Vagina (tissue), 2 donors: ENCODE results near the gene ANXA2R. TPM values are rescaled to one million over a fixed set of nuclear protein-coding genes. Genes with fewer than 3 reads are reported as not detected.
A peak's percentile ranks its signal among the peaks of the same experiment; 100 is the strongest.
"Not testable (repeated sequence)": the region's sequence is repeated elsewhere in the genome, so short reads cannot be mapped to it uniquely, and the experiment has no call there.

ENCODE experiments used
- DNase-seq, 2 donors: peaks; one replicate each; pipeline ENCODE4 v3.0.0-alpha.2; 2017; ENCODE audit errors: extremely low spot score in 2 of 2
- H3K27ac ChIP-seq: fragments of 200-600 bp; sonication (generic); one replicate; pipeline ENCODE4 v1.5.1; 2019
- H3K27me3 ChIP-seq: fragments of 200-600 bp; sonication (generic); one replicate; pipeline ENCODE4 v1.5.1; 2019
- H3K36me3 ChIP-seq, 2 donors: fragments of 200-600 bp; sonication (generic); one replicate each; pipeline ENCODE4 v1.5.1; 2017 to 2019
- H3K4me1 ChIP-seq: fragments of 200-600 bp; sonication (generic); one replicate; pipeline ENCODE4 v1.5.1; 2019
- H3K4me3 ChIP-seq, 2 donors: fragments of 200-600 bp; sonication (generic); 1 replicate in 1 of 2; 2 replicates in 1 of 2; pipeline ENCODE4 v1.5.1; 2016 to 2019
- H3K9me3 ChIP-seq: fragments of 200-600 bp; sonication (generic); one replicate; pipeline ENCODE4 v1.5.1; 2019
- POLR2A ChIP-seq, 2 donors: fragments of 450-650 bp; IDR thresholded peaks; one replicate each; pipeline ENCODE4 v1.6.1; 2017; ENCODE audit warnings: antibody characterized with exemption in 2 of 2, mild to moderate bottlenecking in 2 of 2, moderate library complexity in 2 of 2
- POLR2AphosphoS5 ChIP-seq, 2 donors: sonication (generic); formaldehyde crosslinking; IDR thresholded peaks; one replicate each; pipeline ENCODE4 v1.9.0; 2017; ENCODE audit warnings: antibody characterized with exemption in 2 of 2, mild to moderate bottlenecking in 2 of 2, low read depth in 1 of 2; ENCODE audit not compliant: insufficient read depth in 1 of 2
- intact Hi-C: fragments of 100-400 bp; cut with DNase I; formaldehyde crosslinking; loops from one replicate; pipeline ENCODE4 v1.15.1; 2023
- total RNA-seq: library from RNA; depleted of rRNA; stranded (reverse); fragments of >200 nt; gene quantifications from one replicate; pipeline ENCODE4 v1.2.3, GENCODE V29; 2016
- TF ChIP-seq, protein P1 (sequence below), 3 experiments: fragments of 450-650 bp in 2 of 3; fragments of 200-600 bp in 1 of 3; sonication (generic) in 1 of 3; IDR thresholded peaks; one replicate each; pipeline ENCODE4 v1.5.1; 2017 to 2019; ENCODE audit warnings: antibody characterized with exemption in 3 of 3, mild to moderate bottlenecking in 2 of 3, moderate library complexity in 2 of 3

Gene ANXA2R
- total RNA-seq, 1 donor from 2014 or later = 10.6 TPM

DNA sequence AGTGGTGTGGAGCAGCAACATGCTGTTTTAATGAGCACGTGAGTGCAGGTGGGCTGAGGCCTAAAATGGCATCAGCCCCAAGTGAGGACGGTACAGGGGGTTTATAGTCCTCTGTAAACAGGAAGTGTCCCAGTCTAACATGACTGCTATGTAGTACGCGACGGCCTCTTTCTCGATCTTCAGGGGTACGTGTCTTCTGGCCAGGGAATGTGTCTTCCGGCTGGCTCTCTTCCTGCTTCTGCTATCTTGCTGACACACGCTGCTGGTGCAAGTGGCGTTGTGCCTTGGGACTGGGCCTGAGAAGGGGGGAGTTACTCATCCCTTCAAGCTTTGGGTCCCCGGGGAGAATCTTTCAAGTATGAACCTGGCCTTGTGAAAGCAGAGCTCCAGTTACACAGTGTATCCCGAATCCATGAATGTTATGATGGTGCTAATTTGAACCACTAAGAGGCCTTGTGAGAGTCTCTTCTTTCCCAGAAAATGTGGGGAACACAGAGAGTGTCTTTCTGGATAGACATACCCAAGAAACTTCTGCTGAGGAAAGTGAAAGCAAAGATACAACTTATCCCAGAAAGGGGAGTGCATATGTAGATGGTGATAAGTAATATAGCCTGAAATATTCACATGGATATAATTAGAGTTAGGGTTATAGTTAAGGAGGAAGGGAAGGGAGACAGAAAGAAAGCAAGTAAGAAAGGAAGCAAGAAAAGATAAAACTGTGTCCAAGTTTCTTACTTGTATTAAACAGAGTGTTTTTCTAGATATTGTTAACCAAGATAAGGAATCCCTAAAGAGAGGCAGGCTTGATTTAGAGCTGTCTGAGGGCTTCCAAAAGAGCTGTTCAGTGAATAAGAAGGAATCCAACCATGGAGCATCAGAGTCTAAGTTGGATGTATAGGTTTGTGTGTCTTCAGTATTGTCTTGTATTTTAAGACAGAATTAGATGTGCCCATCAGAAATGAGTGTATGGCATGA lies 35.5 kb upstream of the ANXA2R start:
- Histone ChIP-seq H3K36me3 (peaks cover 0 to 11% of the 10 kb centered on the region in 2 donors), H3K27me3 (no peaks in the 10 kb centered on the region), H3K27ac (no peak overlapping the region), H3K4me3 (no peak overlapping the region), H3K4me1 (peaks cover 15% of the 10 kb centered on the region), H3K9me3 (no peaks in the 10 kb centered on the region)
- intact Hi-C loops = no loop called here
- no peak for TF ChIP-seq POLR2A (IDR thresholded peaks at IDR 0.05)
- TF ChIP-seq, protein P1, sequence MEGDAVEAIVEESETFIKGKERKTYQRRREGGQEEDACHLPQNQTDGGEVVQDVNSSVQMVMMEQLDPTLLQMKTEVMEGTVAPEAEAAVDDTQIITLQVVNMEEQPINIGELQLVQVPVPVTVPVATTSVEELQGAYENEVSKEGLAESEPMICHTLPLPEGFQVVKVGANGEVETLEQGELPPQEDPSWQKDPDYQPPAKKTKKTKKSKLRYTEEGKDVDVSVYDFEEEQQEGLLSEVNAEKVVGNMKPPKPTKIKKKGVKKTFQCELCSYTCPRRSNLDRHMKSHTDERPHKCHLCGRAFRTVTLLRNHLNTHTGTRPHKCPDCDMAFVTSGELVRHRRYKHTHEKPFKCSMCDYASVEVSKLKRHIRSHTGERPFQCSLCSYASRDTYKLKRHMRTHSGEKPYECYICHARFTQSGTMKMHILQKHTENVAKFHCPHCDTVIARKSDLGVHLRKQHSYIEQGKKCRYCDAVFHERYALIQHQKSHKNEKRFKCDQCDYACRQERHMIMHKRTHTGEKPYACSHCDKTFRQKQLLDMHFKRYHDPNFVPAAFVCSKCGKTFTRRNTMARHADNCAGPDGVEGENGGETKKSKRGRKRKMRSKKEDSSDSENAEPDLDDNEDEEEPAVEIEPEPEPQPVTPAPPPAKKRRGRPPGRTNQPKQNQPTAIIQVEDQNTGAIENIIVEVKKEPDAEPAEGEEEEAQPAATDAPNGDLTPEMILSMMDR (IDR thresholded peaks at IDR 0.05) = no peak
- no peak for TF ChIP-seq POLR2AphosphoS5 (IDR thresholded peaks at IDR 0.05; ENCODE audit: insufficient read depth in 1 of 2, low read depth in 1 of 2)
- DNase-seq = no peak

DNA sequence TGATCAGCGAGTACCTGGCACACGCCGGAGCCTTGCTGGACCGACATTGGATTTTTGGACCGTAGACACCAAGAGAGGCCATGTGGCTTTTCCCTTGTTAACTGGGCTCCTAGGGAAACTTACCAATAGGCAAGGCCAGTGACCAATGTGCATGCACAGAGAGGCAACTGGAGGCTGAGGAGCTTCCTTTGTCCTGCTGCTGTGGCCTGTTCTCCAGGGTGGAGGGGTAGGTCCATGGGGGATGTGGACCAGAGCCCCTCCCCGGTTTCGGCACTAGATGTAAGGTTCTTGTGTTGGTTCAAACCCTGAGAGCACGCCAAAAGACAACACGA lies 34.8 kb upstream of the ANXA2R start:
- peaks cover 0 to 14% of the 10 kb centered on the region in 2 donors for H3K36me3 ChIP-seq
- H3K27me3 ChIP-seq = no peaks in the 10 kb centered on the region
- intact Hi-C loops = no loop called here
- H3K27ac ChIP-seq = no peak overlapping the region
- no peak overlapping the region for H3K4me3 ChIP-seq
- no peaks in the 10 kb centered on the region for H3K9me3 ChIP-seq
- DNase-seq = no peak
- H3K4me1 ChIP-seq = peaks cover 17% of the 10 kb centered on the region
- TF ChIP-seq POLR2A (IDR thresholded peaks at IDR 0.05) (no peak), POLR2AphosphoS5 (IDR thresholded peaks at IDR 0.05; ENCODE audit: insufficient read depth in 1 of 2, low read depth in 1 of 2) (no peak)
- TF ChIP-seq, protein P1 (IDR thresholded peaks at IDR 0.05) = no peak

DNA sequence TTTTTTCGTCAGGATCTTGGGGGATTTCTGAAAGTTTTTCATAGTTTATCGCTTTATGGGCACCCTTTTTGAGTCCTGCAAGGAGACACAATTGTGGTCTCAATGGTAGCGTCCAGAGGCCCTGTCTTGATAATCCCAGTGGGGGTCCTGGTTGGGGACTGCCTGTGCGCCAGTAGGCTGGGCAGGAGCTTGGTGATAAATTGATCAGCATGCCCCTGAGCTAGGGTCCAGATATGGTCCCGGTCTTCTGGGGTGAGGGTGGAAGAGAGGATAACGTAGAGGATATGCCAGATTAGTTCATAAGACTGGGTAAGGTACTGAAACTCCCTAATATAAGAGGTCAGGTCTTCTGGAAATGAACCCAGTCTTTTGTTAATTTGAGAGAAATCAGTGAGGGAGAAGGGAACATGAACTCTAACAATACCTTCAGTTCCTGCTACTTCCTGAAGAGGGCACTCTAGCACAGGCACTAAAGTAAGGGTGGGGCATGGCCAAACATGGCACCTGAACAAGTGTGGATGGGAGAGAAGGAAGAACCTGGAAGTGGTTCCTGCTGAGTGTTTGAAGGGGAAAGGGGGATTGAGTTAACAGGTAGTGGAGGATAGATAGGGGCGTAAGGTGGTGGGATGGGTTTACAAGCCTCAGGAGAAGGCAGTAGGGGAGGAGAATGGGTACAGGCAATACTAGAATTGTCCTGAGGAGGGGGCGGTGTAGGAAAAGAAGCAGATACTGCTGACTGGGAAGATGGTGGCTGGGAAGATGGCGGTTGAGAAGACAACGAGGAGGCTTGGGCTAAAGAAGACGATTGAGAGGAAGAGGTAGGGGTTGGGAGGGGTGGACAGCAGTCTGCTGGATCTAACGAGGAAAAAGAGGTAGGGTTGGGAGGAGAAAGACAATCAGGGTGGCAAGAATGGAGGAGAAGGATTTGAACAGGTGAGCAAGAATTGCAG lies 33.8 kb upstream of the ANXA2R start:
- no peak for TF ChIP-seq POLR2AphosphoS5 (IDR thresholded peaks at IDR 0.05; ENCODE audit: insufficient read depth in 1 of 2, low read depth in 1 of 2)
- TF ChIP-seq, protein P1 (IDR thresholded peaks at IDR 0.05) = peak in 1 of 3 experiments; percentile 33
- TF ChIP-seq POLR2A (IDR thresholded peaks at IDR 0.05) = no peak

DNA sequence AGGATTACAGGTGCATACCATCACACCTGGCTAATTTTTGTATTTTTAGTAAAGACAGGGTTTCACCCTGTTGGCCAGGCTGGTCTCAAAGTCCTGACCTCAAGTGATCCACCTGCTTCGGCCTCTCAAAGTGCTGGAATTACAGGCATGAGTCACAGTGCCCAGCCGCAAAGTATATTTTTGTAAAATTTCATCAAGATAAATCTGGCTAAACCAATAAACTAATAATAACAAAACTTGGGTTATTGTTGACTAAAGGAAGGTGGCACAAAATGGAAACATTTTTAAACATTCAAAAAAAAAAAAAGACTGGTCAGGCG lies 29.2 kb upstream of the ANXA2R start:
- Histone ChIP-seq H3K4me1 (peaks cover 31% of the 10 kb centered on the region), H3K36me3 (peaks cover 0 to 14% of the 10 kb centered on the region in 2 donors)
- H3K27ac ChIP-seq, H3K4me3 ChIP-seq, intact Hi-C loops, H3K27me3 ChIP-seq, H3K9me3 ChIP-seq, DNase-seq: not testable (repeated sequence)

More for the DNA sequence above, 33.8 kb upstream of the ANXA2R start:
- Histone ChIP-seq H3K36me3 (peaks cover 0 to 14% of the 10 kb centered on the region in 2 donors), H3K9me3 (no peaks in the 10 kb centered on the region), H3K27me3 (no peaks in the 10 kb centered on the region), H3K4me3 (no peak overlapping the region), H3K4me1 (peaks cover 28% of the 10 kb centered on the region), H3K27ac (no peak overlapping the region)
- intact Hi-C loops = no loop called here
- no peak for DNase-seq

DNA sequence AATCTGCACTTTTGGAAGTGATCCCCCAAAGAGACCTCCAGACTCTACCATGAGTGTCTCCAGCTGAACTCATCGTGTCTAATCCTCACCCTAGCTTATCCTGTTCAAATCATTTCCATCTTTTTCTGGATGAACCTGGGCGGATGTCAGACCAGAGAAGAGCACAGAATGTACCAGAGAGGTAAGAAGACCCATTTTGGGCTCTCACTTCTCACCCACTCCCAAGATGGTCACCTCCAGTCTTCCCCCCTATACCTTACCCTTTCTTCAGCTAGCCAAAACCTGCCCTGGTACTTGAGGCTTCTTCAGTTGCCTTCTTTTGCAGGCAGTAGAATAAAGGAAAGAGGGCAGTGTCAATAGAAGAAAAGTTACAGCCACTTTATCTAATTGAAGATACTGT lies 27.9 kb upstream of the ANXA2R start:
- Histone ChIP-seq H3K4me1 (peaks cover 29% of the 10 kb centered on the region), H3K9me3 (no peaks in the 10 kb centered on the region), H3K36me3 (peaks cover 0 to 14% of the 10 kb centered on the region in 2 donors), H3K4me3 (peak overlapping the region; percentile 75 to 90), H3K27ac (peak overlapping the region; percentile 99), H3K27me3 (no peaks in the 10 kb centered on the region)
- intact Hi-C loops = no loop called here
- TF ChIP-seq POLR2A (IDR thresholded peaks at IDR 0.05) (no peak), POLR2AphosphoS5 (IDR thresholded peaks at IDR 0.05; ENCODE audit: insufficient read depth in 1 of 2, low read depth in 1 of 2) (no peak)
- TF ChIP-seq, protein P1 (IDR thresholded peaks at IDR 0.05) = no peak
- no peak for DNase-seq
